ENCODE measurements around the gene NAV2.

NAV2 gene

GRCh38 chr11:20035375-20035700 is 322.7 kb downstream of the NAV2 start:
- no peak for DNase-seq (ENCODE audit: low read depth, low spot score)
- no peak overlapping the region for H3K27ac ChIP-seq

GRCh38 chr11:20035701-20036601 is 323.3 kb downstream of the NAV2 start:
- Histone ChIP-seq H3K9ac (ENCODE audit: insufficient read length) (no peak overlapping the region), H3K27ac (no peak overlapping the region), H3K36me3 (ENCODE audit: insufficient read depth, low read length) (no peaks in the 10 kb centered on the region), H3K4me3 (no peak overlapping the region), H3K9me3 (ENCODE audit: low read depth, low read length) (no peaks in the 10 kb centered on the region)
- TF ChIP-seq FOXP2 (optimal IDR thresholded peaks at IDR 0.05; ENCODE audit: control extremely low read depth, extremely low read length, insufficient read depth) (no peak), EZH2 (IDR thresholded peaks at IDR 0.05) (no peak), POLR2AphosphoS5 (IDR thresholded peaks at IDR 0.05; ENCODE audit: borderline replicate concordance, low read depth, low read length) (no peak)
- DNase-seq (ENCODE audit: low read depth, low spot score): no peak

More at GRCh38 chr11:20035375-20035700, 322.7 kb downstream of the NAV2 start:
- no peak for TF ChIP-seq POLR2AphosphoS5 (IDR thresholded peaks at IDR 0.05; ENCODE audit: borderline replicate concordance, low read depth, low read length)
- no peak for TF ChIP-seq EZH2 (IDR thresholded peaks at IDR 0.05)
- TF ChIP-seq FOXP2 (optimal IDR thresholded peaks at IDR 0.05; ENCODE audit: control extremely low read depth, extremely low read length, insufficient read depth): no peak
- no peaks in the 10 kb centered on the region for H3K36me3 ChIP-seq (ENCODE audit: insufficient read depth, low read length)
- H3K9me3 ChIP-seq (ENCODE audit: low read depth, low read length): no peaks in the 10 kb centered on the region
- no peak overlapping the region for H3K4me3 ChIP-seq
- no peak overlapping the region for H3K9ac ChIP-seq (ENCODE audit: insufficient read length)

GRCh38 chr11:20036626-20037335 is 324.1 kb downstream of the NAV2 start:
- Histone ChIP-seq H3K4me3 (no peak overlapping the region), H3K9ac (ENCODE audit: insufficient read length) (no peak overlapping the region), H3K36me3 (ENCODE audit: insufficient read depth, low read length) (no peaks in the 10 kb centered on the region), H3K9me3 (ENCODE audit: low read depth, low read length) (no peaks in the 10 kb centered on the region), H3K27ac (no peak overlapping the region)
- no peak for DNase-seq (ENCODE audit: low read depth, low spot score)
- TF ChIP-seq EZH2 (IDR thresholded peaks at IDR 0.05) (no peak), FOXP2 (optimal IDR thresholded peaks at IDR 0.05; ENCODE audit: control extremely low read depth, extremely low read length, insufficient read depth) (no peak), POLR2AphosphoS5 (IDR thresholded peaks at IDR 0.05; ENCODE audit: borderline replicate concordance, low read depth, low read length) (no peak)

GRCh38 chr11:20037396-20038153 is 324.9 kb downstream of the NAV2 start:
- H3K4me3 ChIP-seq: no peak overlapping the region
- no peak for DNase-seq (ENCODE audit: low read depth, low spot score)
- H3K27ac ChIP-seq: no peak overlapping the region
- H3K36me3 ChIP-seq (ENCODE audit: insufficient read depth, low read length): no peaks in the 10 kb centered on the region
- TF ChIP-seq FOXP2 (optimal IDR thresholded peaks at IDR 0.05; ENCODE audit: control extremely low read depth, extremely low read length, insufficient read depth) (no peak), POLR2AphosphoS5 (IDR thresholded peaks at IDR 0.05; ENCODE audit: borderline replicate concordance, low read depth, low read length) (no peak), EZH2 (IDR thresholded peaks at IDR 0.05) (no peak)
- H3K9ac ChIP-seq (ENCODE audit: insufficient read length): no peak overlapping the region
- no peaks in the 10 kb centered on the region for H3K9me3 ChIP-seq (ENCODE audit: low read depth, low read length)

- H3K9me3 ChIP-seq (ENCODE audit: low read depth, low read length): no peaks in the 10 kb centered on the region
- no peaks in the 10 kb centered on the region for H3K36me3 ChIP-seq (ENCODE audit: insufficient read depth, low read length)
- no peak for DNase-seq (ENCODE audit: low read depth, low spot score)
- TF ChIP-seq FOXP2 (optimal IDR thresholded peaks at IDR 0.05; ENCODE audit: control extremely low read depth, extremely low read length, insufficient read depth) (no peak), EZH2 (IDR thresholded peaks at IDR 0.05) (no peak), POLR2AphosphoS5 (IDR thresholded peaks at IDR 0.05; ENCODE audit: borderline replicate concordance, low read depth, low read length) (no peak)
- no peak overlapping the region for H3K9ac ChIP-seq (ENCODE audit: insufficient read length)
- H3K4me3 ChIP-seq: no peak overlapping the region
- H3K27ac ChIP-seq: no peak overlapping the region
Observed at GRCh38 chr11:20038412-20038811, 325.8 kb downstream of the NAV2 start.

GRCh38 chr11:20038972-20039371 is 326.3 kb downstream of the NAV2 start:
- Histone ChIP-seq H3K9ac (ENCODE audit: insufficient read length) (no peak overlapping the region), H3K36me3 (ENCODE audit: insufficient read depth, low read length) (no peaks in the 10 kb centered on the region), H3K9me3 (ENCODE audit: low read depth, low read length) (no peaks in the 10 kb centered on the region), H3K27ac (no peak overlapping the region), H3K4me3 (no peak overlapping the region)
- no peak for DNase-seq (ENCODE audit: low read depth, low spot score)
- TF ChIP-seq EZH2 (IDR thresholded peaks at IDR 0.05) (no peak), FOXP2 (optimal IDR thresholded peaks at IDR 0.05; ENCODE audit: control extremely low read depth, extremely low read length, insufficient read depth) (no peak)

GRCh38 chr11:20041499-20041898 is 328.9 kb downstream of the NAV2 start:
- H3K9ac ChIP-seq (ENCODE audit: insufficient read length): no peak overlapping the region
- TF ChIP-seq EZH2 (IDR thresholded peaks at IDR 0.05) (no peak), FOXP2 (optimal IDR thresholded peaks at IDR 0.05; ENCODE audit: control extremely low read depth, extremely low read length, insufficient read depth) (no peak), POLR2AphosphoS5 (IDR thresholded peaks at IDR 0.05; ENCODE audit: borderline replicate concordance, low read depth, low read length) (no peak)
- H3K27ac ChIP-seq: no peak overlapping the region
- no peak overlapping the region for H3K4me3 ChIP-seq
- H3K9me3 ChIP-seq (ENCODE audit: low read depth, low read length): no peaks in the 10 kb centered on the region
- DNase-seq (ENCODE audit: low read depth, low spot score): no peak
- no peaks in the 10 kb centered on the region for H3K36me3 ChIP-seq (ENCODE audit: insufficient read depth, low read length)

GRCh38 chr11:20042045-20042639 is 329.5 kb downstream of the NAV2 start:
- Histone ChIP-seq H3K9ac (ENCODE audit: insufficient read length) (no peak overlapping the region), H3K9me3 (ENCODE audit: low read depth, low read length) (no peaks in the 10 kb centered on the region), H3K36me3 (ENCODE audit: insufficient read depth, low read length) (no peaks in the 10 kb centered on the region), H3K27ac (no peak overlapping the region), H3K4me3 (no peak overlapping the region)
- no peak for DNase-seq (ENCODE audit: low read depth, low spot score)
- TF ChIP-seq POLR2AphosphoS5 (IDR thresholded peaks at IDR 0.05; ENCODE audit: borderline replicate concordance, low read depth, low read length) (no peak), EZH2 (IDR thresholded peaks at IDR 0.05) (no peak), FOXP2 (optimal IDR thresholded peaks at IDR 0.05; ENCODE audit: control extremely low read depth, extremely low read length, insufficient read depth) (no peak)

Data from SK-N-MC (cell line).